GM13977 (cell line): Measurements from ENCODE around the gene RLBP1.

ENCODE experiments used
- DNase-seq: peaks from one replicate; pipeline ENCODE4 v3.0.0; 2012; ENCODE audit warnings: low spot score
- CTCF ChIP-seq: IDR thresholded peaks from 2 replicates; pipeline ENCODE4 v1.5.1; 2012; ENCODE audit warnings: mild to moderate bottlenecking, control low read depth; ENCODE audit not compliant: insufficient read depth; ENCODE audit errors: extremely low read depth, missing control alignments
- in situ Hi-C: fragments of 300-500 bp; cut with MboI; formaldehyde crosslinking; loops from one replicate; pipeline ENCODE4 v1.12.0; 2022; ENCODE audit warnings: low sequenced_read_pairs, low pct_unique_long_range_greater_than_20kb, mixed read lengths, inconsistent platforms; ENCODE audit not compliant: unreplicated experiment

The RLBP1 gene

GRCh38 chr15:89217686-89218376, 3.5 kb downstream of the RLBP1 start:
- no peak for DNase-seq
- in situ Hi-C loops: no loop called here
- TF ChIP-seq CTCF: no peak

- TF ChIP-seq CTCF: no peak
- in situ Hi-C loops: no loop called here
- no peak for DNase-seq
Observed at GRCh38 chr15:89217031-89217430, 4.3 kb downstream of the RLBP1 start.

GRCh38 chr15:89215627-89216026, 5.8 kb downstream of the RLBP1 start:
- no peak for DNase-seq
- no peak for TF ChIP-seq CTCF
- in situ Hi-C loops: no loop called here

- in situ Hi-C loops: no loop called here
- no peak for DNase-seq
- no peak for TF ChIP-seq CTCF
Observed at GRCh38 chr15:89211678-89212170, 9.7 kb downstream of the RLBP1 start.

GRCh38 chr15:89209057-89209456, 12.3 kb downstream of the RLBP1 start:
- DNase-seq: no peak
- in situ Hi-C loops: no loop called here

GRCh38 chr15:89208256-89208655, 13.1 kb downstream of the RLBP1 start:
- DNase-seq: no peak
- in situ Hi-C loops: no loop called here
- no peak for TF ChIP-seq CTCF

More at GRCh38 chr15:89209057-89209456, 12.3 kb downstream of the RLBP1 start:
- TF ChIP-seq CTCF: no peak
